Inflammatory macrophage treated with lipopolysaccharide for 4 hours (primary cell): ENCODE data around the gene DOCK1.

ENCODE experiments used
- DNase-seq: peaks from one replicate; pipeline ENCODE4 v3.0.0-alpha.2; 2020

The DOCK1 gene

GRCh38 chr10:127374901-127375300 is 469.7 kb downstream of the DOCK1 start:
- DNase-seq, result no peak

- DNase-seq, result no peak
Measured at GRCh38 chr10:127375461-127375860, 470.2 kb downstream of the DOCK1 start.

- DNase-seq, result no peak
Measured at GRCh38 chr10:127376071-127376470, 470.8 kb downstream of the DOCK1 start.

DNA sequence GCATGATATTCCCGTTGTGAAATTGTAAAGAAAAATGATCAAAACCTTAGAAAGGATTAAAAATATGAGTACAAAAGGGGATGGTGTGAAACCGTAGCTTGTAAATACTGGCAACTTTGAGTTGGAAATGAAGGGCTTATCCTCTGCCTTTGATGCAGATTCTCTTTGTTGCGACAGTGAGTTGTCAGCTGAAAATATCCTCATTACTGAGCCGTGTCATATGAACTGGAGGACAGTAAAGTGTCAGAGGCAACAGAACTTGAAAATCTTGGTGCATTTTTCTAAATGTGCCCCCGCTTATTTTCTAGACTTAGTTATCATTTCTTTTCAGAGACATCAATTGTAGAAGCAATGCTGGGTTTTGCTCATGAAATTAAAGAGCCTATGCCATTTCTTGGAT is 473.4 kb downstream of the DOCK1 start:
- no peak for DNase-seq

DNA sequence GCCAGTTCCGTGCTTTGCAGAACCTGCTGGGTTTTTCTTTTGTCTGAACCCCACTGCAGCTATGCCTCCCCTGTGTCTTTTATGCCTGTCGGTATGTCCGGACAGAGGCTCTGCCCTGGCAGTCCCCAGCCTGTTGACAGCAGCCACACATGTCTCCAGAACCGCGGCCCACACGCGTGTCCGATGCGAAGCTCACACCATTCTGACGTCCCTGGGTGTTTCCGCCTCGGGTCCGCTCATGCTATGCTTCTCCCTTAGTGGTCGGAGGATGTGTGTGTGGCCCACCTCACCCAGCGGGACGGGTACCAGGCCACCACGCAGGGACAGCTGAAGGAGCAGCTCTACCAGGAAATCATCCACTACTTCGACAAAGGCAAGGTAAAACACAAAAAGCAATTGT is 479.3 kb downstream of the DOCK1 start:
- no peak for DNase-seq

GRCh38 chr10:127385066-127385465 is 479.8 kb downstream of the DOCK1 start:
- no peak for DNase-seq

DNA sequence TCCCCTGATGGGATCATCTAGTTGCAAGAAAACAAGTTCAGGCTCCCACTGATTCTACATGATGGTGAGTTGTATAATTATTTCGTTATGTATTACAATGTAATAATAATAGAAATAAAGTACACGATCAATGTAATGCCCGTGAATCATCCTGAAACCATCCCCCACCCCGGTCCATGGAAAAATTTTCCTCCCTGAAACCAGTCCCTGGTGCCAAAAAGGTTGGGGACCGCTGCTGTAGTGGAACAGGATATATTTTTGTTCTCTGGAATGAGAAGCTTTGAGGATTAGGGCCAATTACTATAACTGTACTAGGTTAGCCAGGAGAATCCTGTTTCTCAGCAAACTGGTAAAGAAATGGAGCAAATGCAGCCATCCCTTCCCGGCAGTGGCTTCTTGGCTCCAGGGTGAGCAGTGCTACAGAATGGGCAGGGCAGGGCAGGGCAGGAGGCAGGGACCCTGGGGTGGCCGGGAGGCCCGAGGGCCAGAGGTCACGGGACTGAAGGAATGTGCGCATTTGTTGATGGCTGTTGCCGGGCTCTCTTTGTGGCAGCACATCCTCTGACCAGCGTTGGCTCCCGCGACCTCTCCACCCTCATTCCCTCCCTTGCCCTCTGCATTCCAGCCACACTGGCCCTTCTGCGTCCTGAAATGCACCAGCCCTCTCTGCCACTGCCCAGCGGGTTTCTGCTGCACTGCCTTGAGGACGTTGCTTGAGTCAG is 481.5 kb downstream of the DOCK1 start:
- DNase-seq, result no peak

DNA sequence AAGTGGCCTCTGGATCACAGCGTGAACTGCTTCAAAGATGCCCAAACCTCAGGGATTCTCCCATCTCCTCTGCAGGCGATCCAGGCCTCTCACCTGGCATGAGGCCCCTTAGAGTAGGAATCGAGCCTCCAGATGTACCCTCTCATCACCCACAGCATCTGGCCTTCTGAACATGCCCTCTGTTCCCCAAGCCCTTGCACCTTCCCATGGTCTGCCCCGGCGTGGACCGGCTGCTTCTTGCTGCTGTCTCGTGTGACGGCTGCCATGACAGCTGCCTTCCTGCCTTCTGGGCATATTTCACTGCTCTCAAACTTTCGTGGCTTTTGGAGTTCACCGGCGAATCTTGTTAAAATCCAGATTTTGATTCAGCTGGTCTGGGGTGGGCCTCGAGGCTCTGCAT is 486.6 kb downstream of the DOCK1 start:
- no peak for DNase-seq

DNA sequence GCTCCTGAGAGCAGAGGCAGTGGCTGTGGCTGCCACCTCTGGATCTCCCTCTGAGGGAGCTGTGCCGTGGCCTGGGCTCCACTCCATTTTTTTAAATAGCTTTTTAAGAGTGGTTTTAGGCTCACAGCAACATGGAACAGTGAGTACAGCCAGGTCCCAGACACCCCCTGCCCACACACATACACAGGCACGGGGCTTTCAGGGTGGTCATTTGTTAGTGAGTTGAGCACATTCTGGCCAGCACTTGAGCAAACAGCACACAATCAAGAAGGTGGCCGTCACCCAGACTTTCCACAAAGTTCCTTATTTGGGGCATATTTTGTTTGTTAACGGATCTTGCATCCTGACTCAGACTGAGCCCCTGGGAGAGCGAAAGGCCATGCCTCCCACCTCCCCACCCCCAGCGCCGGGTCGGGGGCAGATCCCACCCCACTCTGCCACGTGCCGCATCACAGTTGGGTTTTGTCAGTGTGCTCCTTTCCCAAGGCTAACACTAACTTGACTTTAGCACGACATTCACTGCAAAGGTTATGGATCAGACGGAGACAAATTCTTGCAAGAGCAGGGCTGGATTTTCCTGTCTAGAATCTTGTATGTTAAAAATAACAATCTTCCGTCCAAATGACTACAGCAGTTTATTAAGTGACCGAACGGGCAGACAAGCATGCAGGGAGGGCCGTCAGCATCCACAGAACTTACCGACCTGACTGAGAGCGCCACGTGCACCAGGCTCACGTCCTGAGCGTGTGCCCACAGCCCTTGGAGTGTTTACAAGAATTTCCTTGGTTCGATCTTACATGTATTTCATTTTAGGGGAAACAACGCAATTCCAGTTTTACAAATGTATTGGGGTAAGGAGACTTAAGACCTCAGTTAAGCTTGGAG is 487.4 kb downstream of the DOCK1 start:
- no peak for DNase-seq

DNA sequence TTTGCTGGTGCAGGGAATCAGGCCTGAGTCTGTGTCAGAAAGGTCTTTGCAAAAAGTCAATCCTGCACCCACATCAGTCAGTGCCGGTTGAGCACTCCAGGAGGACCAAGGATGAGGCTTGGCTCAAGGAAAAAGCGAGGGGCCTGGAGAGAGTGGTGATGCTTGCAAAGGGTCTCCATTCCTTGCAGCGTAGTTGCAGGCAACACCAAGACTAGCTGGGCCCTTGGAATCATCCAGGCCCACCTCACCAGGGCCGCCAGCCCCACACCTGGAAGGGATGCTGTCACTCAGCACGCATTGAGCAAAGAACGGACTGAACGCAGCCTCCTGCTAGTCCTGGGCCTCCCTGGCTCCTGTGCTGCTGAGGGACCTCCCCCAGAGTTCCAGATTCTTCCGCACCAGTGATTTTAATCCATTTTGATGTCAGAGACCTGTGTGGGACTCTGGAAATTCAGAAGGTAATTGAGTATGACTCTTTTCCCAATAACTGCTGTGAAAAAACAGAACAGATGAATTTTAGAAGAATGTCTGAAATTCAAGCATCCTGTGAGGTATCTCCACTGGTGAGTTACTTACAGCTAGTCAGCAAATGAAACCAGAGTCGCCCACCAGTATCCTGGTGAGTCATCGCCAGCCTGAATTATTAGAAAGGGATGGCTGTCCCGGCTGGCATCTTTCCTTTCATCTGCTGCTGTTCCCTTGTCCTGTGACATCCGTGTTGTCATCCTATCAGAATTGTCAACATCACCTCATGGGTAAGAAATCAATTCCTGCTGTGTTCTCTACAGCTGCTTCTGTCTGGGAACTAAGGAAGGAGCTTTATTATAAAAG is 493.1 kb downstream of the DOCK1 start:
- DNase-seq, result no peak

GRCh38 chr10:127398971-127399365 is 493.7 kb downstream of the DOCK1 start:
- DNase-seq, result no peak

GRCh38 chr10:127399668-127400067 is 494.4 kb downstream of the DOCK1 start:
- no peak for DNase-seq

GRCh38 chr10:127400216-127400615 is 495.0 kb downstream of the DOCK1 start:
- DNase-seq, result no peak

- no peak for DNase-seq
Measured at GRCh38 chr10:127402596-127403409, 497.6 kb downstream of the DOCK1 start.

DNA sequence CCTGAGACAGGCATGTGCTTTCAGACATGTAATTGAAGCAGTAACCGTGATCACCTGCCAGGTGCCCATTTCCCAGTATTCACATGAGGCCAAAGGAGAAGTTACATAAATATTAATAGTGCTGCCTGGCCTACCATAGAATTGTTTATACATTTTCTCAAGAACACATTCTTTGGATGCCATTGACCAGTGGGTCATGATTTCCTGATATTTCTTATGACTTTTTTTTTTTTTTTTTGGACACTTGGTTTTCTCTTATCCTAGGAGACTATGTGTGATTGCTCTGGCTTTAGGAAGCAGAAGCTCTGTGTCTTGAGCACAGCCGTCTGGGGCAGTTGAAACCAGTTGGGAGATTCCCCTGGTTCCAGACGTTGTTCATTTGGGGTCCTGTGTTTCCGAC is 500.0 kb downstream of the DOCK1 start:
- no peak for DNase-seq

GRCh38 chr10:127406018-127406550 is 500.9 kb downstream of the DOCK1 start:
- DNase-seq, result no peak

- no peak for DNase-seq
Measured at GRCh38 chr10:127407551-127407950, 502.3 kb downstream of the DOCK1 start.

GRCh38 chr10:127408112-127408710 is 503.0 kb downstream of the DOCK1 start:
- DNase-seq, result no peak

- DNase-seq, result no peak
Measured at GRCh38 chr10:127408733-127409132, 503.5 kb downstream of the DOCK1 start.

- no peak for DNase-seq
Measured at GRCh38 chr10:127410030-127410429, 504.8 kb downstream of the DOCK1 start.

GRCh38 chr10:127411062-127411461 is 505.8 kb downstream of the DOCK1 start:
- no peak for DNase-seq

DNA sequence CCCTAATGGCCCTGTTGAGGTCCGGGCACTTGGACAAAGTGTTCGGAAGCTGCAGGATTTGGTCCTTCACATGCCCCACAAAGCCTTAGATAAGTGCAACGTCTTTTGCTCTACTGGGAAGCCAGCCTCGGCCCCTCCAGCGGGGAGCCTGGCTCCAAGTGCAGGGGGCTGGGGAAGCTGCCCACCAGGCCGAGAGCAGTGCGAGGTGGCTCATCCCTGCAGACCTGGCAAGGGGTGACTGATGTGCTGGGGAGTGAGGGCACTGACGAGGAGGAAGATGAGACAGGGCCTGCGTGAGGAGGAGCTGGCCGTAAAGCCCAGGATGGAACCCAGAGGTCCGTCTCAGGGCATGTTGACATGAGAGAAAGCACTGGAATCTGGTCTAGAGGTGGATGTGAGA is 508.1 kb downstream of the DOCK1 start:
- DNase-seq, result no peak
